ENCODE results near the gene ARHGAP8.

DNA sequence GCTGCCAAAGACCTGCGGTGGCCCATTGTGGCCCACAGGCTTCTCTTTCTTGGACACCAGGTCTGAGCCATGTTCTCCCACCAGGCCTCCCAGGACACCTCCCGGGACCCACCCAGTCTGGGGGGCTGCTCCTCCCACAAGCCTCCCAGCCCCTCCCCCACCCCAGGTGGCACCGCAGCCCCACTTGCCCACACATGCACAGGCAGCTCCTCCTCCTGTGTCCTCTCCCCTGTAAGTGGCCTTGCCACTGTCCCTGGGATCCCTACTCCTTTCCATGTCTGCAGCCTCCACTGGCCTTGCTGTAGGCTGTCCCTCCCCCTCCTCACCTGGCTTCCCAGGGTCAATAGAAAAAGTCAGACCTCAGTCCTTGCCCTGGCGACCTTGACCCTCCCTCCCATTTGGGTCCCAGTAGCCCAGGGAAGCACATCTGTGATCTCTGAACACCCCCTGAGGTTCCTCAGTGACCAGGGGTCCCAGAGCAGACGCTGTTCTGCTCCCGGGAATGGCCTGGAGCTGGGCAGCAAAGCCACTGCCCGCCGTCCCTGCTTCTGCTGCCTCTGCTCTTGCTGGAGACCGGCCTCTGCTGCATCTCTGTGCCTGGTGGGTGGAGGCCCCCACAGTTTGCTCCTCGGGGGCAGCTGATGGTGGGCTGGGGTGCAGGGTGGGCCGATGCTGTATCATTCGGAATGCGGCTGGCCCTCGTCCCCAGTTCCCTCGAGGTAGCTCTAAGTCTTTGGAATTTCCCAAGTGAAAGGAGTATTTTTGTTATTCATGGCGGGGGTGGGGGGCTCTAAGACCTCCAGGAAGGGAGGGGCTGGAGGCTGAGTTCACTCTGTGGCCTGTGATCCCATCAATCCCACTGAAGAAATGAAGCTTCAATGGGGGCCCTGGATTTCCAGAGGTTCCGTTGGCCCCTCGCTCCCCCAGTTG, 43.6 kb downstream of the ARHGAP8 start:
- TF ChIP-seq, protein P1, sequence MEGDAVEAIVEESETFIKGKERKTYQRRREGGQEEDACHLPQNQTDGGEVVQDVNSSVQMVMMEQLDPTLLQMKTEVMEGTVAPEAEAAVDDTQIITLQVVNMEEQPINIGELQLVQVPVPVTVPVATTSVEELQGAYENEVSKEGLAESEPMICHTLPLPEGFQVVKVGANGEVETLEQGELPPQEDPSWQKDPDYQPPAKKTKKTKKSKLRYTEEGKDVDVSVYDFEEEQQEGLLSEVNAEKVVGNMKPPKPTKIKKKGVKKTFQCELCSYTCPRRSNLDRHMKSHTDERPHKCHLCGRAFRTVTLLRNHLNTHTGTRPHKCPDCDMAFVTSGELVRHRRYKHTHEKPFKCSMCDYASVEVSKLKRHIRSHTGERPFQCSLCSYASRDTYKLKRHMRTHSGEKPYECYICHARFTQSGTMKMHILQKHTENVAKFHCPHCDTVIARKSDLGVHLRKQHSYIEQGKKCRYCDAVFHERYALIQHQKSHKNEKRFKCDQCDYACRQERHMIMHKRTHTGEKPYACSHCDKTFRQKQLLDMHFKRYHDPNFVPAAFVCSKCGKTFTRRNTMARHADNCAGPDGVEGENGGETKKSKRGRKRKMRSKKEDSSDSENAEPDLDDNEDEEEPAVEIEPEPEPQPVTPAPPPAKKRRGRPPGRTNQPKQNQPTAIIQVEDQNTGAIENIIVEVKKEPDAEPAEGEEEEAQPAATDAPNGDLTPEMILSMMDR (IDR thresholded peaks at IDR 0.05): no peak
- TF ChIP-seq POLR2A (IDR thresholded peaks at IDR 0.05): no peak
